Measurements from ENCODE around the gene OPN3. TPM values are rescaled to one million over a fixed set of nuclear protein-coding genes. Genes with fewer than 3 reads are reported as not detected.

The OPN3 gene
- total and polyA plus RNA-seq, 9 of the 15 experiments (the other 6 are each of a cell fraction or from before 2014, with no cell fraction given) = 4.2 to 34.6 (median 17.0) TPM

GRCh38 chr1:241640149-241640866 lies at the start of gene OPN3, which contains the start of gene CHML (continued):
- TF ChIP-seq, protein P1, sequence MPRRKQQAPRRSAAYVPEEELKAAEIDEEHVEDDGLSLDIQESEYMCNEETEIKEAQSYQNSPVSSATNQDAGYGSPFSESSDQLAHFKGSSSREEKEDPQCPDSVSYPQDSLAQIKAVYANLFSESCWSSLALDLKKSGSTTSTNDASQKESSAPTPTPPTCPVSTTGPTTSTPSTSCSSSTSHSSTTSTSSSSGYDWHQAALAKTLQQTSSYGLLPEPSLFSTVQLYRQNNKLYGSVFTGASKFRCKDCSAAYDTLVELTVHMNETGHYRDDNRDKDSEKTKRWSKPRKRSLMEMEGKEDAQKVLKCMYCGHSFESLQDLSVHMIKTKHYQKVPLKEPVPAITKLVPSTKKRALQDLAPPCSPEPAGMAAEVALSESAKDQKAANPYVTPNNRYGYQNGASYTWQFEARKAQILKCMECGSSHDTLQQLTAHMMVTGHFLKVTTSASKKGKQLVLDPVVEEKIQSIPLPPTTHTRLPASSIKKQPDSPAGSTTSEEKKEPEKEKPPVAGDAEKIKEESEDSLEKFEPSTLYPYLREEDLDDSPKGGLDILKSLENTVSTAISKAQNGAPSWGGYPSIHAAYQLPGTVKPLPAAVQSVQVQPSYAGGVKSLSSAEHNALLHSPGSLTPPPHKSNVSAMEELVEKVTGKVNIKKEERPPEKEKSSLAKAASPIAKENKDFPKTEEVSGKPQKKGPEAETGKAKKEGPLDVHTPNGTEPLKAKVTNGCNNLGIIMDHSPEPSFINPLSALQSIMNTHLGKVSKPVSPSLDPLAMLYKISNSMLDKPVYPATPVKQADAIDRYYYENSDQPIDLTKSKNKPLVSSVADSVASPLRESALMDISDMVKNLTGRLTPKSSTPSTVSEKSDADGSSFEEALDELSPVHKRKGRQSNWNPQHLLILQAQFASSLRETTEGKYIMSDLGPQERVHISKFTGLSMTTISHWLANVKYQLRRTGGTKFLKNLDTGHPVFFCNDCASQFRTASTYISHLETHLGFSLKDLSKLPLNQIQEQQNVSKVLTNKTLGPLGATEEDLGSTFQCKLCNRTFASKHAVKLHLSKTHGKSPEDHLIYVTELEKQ (CRISPR knock-in tag; IDR thresholded peaks at IDR 0.05) = no peak
- TF ChIP-seq SAFB2 (IDR thresholded peaks at IDR 0.05; ENCODE audit: borderline replicate concordance, low read depth, low read length, severe bottlenecking) (no peak), DMBX1 (CRISPR knock-in tag; IDR thresholded peaks at IDR 0.05; ENCODE audit: borderline replicate concordance) (no peak), ZNF551 (CRISPR knock-in tag; IDR thresholded peaks at IDR 0.05) (no peak), UBTF (IDR thresholded peaks at IDR 0.05; ENCODE audit: borderline replicate concordance in 1 of 2, low read depth in 2 of 2, low read length in 2 of 2) (peak; percentile 85 to 93; a peak in 3 of 4 replicates), TAF9B (IDR thresholded peaks at IDR 0.05; ENCODE audit: partially characterized antibody) (no peak), SUPT5H (IDR thresholded peaks at IDR 0.05) (no peak), MNT (conservative IDR thresholded peaks at IDR 0.05) (peak in 1 of 2 experiments; percentile 41; a peak in 1 of 4 replicates), CREB3 (tag; conservative IDR thresholded peaks at IDR 0.05; ENCODE audit: low read depth) (no peak), TCFL5 (CRISPR knock-in tag; conservative IDR thresholded peaks at IDR 0.05) (no peak), HDGF (IDR thresholded peaks at IDR 0.05) (no peak), ZNF174 (CRISPR knock-in tag; IDR thresholded peaks at IDR 0.05) (no peak), SETDB1 (IDR thresholded peaks at IDR 0.05; ENCODE audit: low read length) (no peak), ZBTB26 (CRISPR knock-in tag; IDR thresholded peaks at IDR 0.05) (no peak)
- TF ChIP-seq, protein P2, sequence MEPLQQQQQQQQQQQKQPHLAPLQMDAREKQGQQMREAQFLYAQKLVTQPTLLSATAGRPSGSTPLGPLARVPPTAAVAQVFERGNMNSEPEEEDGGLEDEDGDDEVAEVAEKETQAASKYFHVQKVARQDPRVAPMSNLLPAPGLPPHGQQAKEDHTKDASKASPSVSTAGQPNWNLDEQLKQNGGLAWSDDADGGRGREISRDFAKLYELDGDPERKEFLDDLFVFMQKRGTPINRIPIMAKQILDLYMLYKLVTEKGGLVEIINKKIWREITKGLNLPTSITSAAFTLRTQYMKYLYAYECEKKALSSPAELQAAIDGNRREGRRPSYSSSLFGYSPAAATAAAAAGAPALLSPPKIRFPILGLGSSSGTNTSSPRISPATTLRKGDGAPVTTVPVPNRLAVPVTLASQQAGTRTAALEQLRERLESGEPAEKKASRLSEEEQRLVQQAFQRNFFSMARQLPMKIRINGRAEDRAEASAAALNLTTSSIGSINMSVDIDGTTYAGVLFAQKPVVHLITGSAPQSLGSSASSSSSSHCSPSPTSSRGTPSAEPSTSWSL (CRISPR knock-in tag; IDR thresholded peaks at IDR 0.05; ENCODE audit: borderline replicate concordance) = no peak
